GM12873 (cell line): ENCODE results near the gene WDR77.

Source experiments
- TF ChIP-seq, protein P1 (sequence below): IDR thresholded peaks from 2 replicates; pipeline ENCODE4 v1.5.1; 2012; ENCODE audit warnings: low read depth, mild to moderate bottlenecking, moderate library complexity, low read length, control low read depth; ENCODE audit not compliant: insufficient read depth; ENCODE audit errors: missing control alignments

WDR77 gene

DNA sequence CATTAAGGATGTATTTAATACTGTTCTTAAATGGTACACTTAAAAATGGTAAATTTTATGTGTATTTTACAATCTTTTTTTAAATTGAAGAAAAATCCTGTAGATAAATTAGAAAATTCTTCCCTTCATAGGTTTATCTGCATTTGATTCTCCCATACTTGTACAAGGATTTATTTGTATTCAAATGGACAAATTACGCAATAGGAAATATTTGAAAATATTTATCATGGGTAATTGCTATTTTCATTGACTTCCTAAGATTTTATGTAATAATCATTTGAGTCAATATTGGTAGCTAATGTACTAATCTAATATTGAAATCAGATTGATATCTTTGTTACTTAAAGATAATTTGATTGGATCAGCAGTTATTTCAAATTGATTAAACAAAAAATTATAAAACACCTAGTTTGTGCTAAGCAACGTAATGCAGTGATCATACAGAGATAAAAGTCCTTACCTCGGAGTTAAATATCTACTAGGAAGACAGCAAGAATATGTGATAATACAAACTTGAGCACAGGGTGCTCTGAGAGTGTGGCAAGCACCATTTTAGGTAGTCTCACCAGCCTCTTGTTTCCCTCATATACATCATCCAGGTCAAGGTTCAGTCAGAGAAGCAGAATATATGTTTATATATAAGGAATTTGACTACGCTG, 13.4 kb upstream of the WDR77 start:
- TF ChIP-seq, protein P1, sequence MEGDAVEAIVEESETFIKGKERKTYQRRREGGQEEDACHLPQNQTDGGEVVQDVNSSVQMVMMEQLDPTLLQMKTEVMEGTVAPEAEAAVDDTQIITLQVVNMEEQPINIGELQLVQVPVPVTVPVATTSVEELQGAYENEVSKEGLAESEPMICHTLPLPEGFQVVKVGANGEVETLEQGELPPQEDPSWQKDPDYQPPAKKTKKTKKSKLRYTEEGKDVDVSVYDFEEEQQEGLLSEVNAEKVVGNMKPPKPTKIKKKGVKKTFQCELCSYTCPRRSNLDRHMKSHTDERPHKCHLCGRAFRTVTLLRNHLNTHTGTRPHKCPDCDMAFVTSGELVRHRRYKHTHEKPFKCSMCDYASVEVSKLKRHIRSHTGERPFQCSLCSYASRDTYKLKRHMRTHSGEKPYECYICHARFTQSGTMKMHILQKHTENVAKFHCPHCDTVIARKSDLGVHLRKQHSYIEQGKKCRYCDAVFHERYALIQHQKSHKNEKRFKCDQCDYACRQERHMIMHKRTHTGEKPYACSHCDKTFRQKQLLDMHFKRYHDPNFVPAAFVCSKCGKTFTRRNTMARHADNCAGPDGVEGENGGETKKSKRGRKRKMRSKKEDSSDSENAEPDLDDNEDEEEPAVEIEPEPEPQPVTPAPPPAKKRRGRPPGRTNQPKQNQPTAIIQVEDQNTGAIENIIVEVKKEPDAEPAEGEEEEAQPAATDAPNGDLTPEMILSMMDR = no peak

DNA sequence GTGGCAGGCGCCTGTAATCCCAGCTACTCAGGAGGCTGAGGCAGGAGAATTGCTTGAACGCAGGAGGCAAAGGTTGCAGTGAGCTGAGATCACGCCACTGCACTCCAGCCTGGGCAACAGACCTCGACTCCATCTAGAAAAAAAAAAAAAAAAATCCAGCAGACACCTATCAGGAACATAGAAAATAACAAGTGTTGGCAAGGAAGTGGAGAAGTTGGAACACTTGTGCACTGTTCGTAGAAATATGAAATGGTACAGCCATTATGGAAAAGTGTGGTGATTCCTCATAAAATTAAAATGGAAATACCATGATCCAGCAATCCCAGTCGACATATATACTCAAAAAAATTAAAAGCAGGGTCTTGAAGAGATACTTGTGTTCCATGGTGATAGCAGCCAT, 12.7 kb upstream of the WDR77 start:
- TF ChIP-seq, protein P1 = no peak

DNA sequence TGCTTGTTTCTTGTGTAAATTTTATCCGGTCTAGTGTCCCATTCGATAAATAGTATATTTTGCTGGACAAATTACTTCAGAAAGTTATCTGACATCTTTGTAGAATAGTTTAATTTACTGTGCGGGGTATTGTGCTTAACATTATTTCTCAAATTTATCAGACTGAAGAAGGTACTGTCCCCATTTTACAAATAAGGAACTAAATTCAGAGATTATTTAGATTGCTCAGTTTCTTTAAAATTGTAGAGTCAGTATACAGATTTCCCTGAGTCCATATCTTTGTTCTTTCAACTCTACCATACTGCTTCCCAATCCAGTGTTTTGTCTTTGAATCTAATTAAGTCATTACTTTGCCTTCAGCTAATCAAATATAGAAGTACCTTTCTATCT, 6.6 kb upstream of the WDR77 start:
- TF ChIP-seq, protein P1 = no peak

DNA sequence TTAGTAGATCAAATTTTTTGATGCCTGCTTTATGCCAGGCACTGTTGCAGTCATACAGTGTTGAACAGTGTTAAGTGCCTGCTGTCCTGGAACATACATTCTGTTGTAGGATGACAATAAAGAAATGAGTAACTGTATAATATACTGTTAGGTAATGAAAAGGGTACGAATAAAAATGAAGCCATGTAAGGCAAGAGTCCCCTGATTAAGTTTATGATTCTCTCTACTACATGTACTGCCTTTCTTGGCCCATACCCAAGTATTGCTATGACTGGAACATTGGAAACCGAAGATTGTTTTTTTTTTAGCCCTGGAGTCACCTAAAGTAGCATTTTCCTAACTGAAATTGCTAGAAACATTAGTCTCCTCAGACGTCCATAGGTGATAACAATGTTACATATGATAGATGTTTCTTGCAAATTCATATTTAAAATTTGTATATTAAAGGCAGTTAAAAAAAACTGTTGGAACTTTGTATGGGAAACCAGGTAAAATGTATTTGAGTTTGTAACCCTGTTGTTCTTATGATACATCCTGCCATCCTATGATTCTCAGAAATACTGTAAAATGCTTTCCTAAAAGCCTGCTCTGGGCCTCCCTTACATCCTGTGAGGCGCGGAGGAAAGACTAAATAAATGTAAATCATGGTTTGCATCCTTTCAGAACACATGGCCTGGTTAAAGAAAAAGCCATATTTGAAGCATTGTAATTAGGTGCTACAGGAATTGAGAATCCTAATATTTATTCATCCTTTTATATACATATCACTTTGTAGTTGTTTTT, 6.0 kb upstream of the WDR77 start:
- TF ChIP-seq, protein P1 = no peak

DNA sequence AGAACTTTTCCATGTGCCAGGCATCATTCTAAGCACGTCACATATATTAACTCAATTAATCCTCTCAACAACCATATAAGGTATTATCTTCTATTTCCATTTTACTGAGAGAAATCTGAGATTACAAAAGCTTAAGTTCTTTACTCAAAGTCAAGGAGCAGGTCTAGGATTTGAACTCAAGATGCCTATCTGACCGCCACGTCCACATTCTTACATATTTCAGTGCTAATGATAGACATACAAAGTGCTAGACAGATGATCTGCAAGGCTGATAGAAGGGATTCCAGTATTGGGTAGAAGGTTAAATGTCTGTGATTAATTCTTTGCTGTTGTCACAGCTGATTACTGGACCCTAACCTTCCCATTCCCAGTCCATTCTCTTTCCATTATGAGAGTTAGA, 4.7 kb upstream of the WDR77 start:
- TF ChIP-seq, protein P1 = no peak

DNA sequence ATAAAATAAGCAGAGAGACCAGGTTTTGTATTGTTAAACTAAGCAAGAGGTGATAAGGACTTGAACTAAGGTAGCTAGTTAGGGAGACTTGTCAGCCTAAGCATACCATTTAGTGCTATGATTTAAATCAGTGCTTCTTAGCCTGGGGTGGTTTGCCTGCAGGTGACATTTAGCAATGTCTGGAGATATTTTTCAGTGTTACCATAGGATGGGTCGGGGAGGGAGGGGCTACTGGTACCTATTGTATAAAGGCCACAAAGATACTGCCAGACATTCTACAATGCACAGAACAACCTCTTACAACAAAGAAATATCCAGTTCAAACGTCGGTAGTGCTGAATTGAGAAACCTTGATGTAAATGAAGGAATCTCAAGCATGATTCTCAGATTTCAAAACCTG, 3.5 kb upstream of the WDR77 start:
- TF ChIP-seq, protein P1 = no peak

DNA sequence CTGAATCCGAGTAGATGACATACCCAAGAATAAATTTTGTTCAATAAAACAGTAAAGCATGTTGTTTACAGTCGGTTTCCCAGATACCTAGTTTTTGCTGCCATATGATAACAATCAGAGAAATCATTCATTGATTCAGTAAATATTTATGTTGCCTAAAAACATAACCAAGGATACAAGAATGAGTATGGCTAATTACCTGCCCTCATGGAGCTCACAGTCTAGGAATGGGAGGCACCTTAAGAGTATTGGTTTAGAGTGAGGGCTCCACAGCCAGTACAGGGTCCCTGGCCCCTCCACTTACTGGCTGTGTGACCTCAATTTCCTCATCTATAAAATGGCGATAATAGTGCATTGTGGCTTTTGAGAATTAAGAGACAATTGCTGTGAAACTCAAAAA, 1.1 kb upstream of the WDR77 start:
- TF ChIP-seq, protein P1 = no peak
